Activated CD4-positive, alpha-beta T cell treated with anti-CD3 and anti-CD28 coated beads, Interleukin-2, amount 10 ng/mL, durations not matched to agents 7 days and 5 days (primary cell): ENCODE measurements around the gene GIMAP2. TPM values are rescaled to one million over a fixed set of nuclear protein-coding genes. Genes with fewer than 3 reads are reported as not detected.
"Not testable (repeated sequence)": the region's sequence is repeated elsewhere in the genome, so short reads cannot be mapped to it uniquely, and the experiment has no call there.

Source experiments
- CTCF ChIA-PET: fragments of 350-600 bp; sonication (Branson Sonifier 250); formaldehyde crosslinking; loops from one replicate; lab custom pipeline; 2021; ENCODE audit warnings: antibody characterized with exemption; lab: Charles Lee
- POLR2A ChIA-PET: fragments of 350-600 bp; sonication (Branson Sonifier 250); formaldehyde crosslinking; loops from one replicate; lab custom pipeline; 2021; ENCODE audit warnings: antibody characterized with exemption; lab: Charles Lee
- DNase-seq: peaks from one replicate; pipeline ENCODE4 v3.0.0-alpha.2; 2020
- H3K27ac Mint-ChIP-seq: one replicate; pipeline ENCODE4 v1.8.0; 2021; ENCODE audit warnings: mild to moderate bottlenecking, moderate library complexity, mixed read lengths
- H3K27me3 Mint-ChIP-seq: one replicate; pipeline ENCODE4 v1.8.0; 2021; ENCODE audit warnings: mixed read lengths
- H3K36me3 Mint-ChIP-seq: one replicate; pipeline ENCODE4 v1.8.0; 2021; ENCODE audit warnings: low read depth, mixed read lengths
- H3K4me1 Mint-ChIP-seq: one replicate; pipeline ENCODE4 v1.8.0; 2021; ENCODE audit warnings: mixed read lengths
- H3K4me3 Mint-ChIP-seq: one replicate; pipeline ENCODE4 v1.8.0; 2021; ENCODE audit warnings: mild to moderate bottlenecking, moderate library complexity, mixed read lengths
- H3K9me3 Mint-ChIP-seq: one replicate; pipeline ENCODE4 v1.8.0; 2021; ENCODE audit warnings: mixed read lengths
- total RNA-seq, 2 experiments: library from RNA; stranded (reverse); gene quantifications; one replicate each; pipeline ENCODE4 v1.2.3, GENCODE V29; 2021

Gene GIMAP2
- total RNA-seq, 2 experiments from 2014 or later = 97.7 to 102 TPM

DNA sequence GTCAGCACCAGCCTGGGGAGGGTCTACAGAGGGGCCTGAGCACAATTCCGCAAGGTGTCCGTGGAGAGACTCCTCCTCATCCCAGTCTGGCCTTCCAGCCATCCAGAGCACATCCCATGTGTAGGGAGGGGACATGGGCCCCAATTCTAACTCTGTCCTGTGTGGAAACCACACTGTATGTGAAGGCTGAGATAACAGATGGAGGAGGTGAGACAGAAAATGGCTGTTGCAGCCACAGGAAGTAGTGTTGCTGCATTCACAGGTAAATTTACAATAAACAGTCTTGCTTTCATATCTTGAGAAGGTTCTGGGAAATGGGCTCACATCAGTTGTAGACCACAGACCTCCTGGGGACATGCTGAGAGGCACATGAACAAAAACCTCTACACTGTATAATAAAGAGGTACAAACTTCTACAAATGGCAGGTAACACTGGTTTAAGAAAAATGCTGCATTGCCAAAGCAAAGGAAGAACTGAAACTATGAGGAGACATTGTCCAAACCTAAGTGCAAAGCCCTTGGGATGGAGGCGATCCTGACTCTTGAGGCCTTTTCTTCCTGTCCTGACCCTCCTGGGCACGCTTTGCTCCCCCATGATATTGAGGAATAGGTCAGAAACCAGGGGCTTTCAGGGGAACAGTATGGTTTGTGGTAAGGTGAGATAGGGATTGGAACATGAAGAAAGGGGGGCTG, 21.6 kb upstream of the GIMAP2 start:
- POLR2A ChIA-PET = no interaction called here
- peak overlapping the region; percentile 21 for H3K4me3 Mint-ChIP-seq
- peaks cover 75% of the 10 kb centered on the region for H3K36me3 Mint-ChIP-seq

DNA sequence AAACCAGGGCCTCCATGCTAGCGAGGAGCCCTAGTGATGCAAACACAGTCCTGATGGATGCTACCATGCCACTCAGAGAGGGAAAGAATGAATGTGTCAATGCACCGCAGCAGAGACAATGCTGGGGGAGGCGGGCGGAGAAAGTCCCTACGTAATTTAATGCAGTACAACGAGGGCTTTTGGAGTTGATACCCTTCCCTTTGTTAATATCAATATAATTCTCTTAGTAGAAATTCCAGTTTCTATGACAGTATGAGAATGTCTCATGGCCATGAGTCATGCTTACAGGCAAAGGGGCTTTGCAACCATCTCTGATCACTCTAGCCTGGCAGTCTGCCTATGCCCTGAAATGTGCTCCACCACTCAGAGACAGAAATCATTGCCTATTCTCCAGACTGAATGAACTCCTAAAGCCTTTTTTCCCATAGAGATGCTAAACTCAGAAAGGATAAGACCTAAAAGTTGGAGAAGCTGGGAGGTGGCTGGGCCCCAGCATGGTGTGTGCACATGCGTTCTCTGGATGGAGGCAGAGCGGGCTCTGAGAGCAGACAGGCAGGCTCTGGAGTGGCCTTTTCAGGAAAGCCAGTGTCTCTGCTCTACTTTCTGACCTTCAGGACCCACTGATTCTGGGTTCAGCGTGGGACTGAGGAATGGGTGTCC, 20.3 kb upstream of the GIMAP2 start:
- ChIA-PET POLR2A (interaction anchor here (1.0 kb wide), 1 partner anchor 213 kb away, joined by 3 read pairs; no protein-coding TSS in a partner anchor), CTCF (interaction anchor here (0.7 to 2.1 kb wide), 3 partner anchors 51 to 216 kb away, joined by 3 to 7 read pairs (median 3); partner anchors contain the start of gene GIMAP1)
- Mint-ChIP-seq H3K4me1 (peaks cover 87% of the 10 kb centered on the region), H3K36me3 (peaks cover 72% of the 10 kb centered on the region), H3K27ac (peak overlapping the region; percentile 97), H3K27me3 (no peaks in the 10 kb centered on the region), H3K4me3 (peak overlapping the region; percentile 12), H3K9me3 (peaks cover 28% of the 10 kb centered on the region)
- DNase-seq = no peak

More for the DNA sequence above, 21.6 kb upstream of the GIMAP2 start:
- DNase-seq = peak; percentile 74
- Mint-ChIP-seq H3K27me3 (no peaks in the 10 kb centered on the region), H3K9me3 (peaks cover 28% of the 10 kb centered on the region), H3K27ac (peak overlapping the region; percentile 97), H3K4me1 (peaks cover 85% of the 10 kb centered on the region)
- CTCF ChIA-PET = interaction anchor here (0.7 kb wide), 1 partner anchor 71 kb away, joined by 4 read pairs; no protein-coding TSS in a partner anchor

- peaks cover 27% of the 10 kb centered on the region for H3K9me3 Mint-ChIP-seq
- peaks cover 69% of the 10 kb centered on the region for H3K36me3 Mint-ChIP-seq
- no peak for DNase-seq
- no peaks in the 10 kb centered on the region for H3K27me3 Mint-ChIP-seq
- POLR2A ChIA-PET = interaction anchor here (1.0 kb wide), 1 partner anchor 214 kb away, joined by 3 read pairs; no protein-coding TSS in a partner anchor
- CTCF ChIA-PET = interaction anchor here (0.7 to 2.1 kb wide), 3 partner anchors 50 to 217 kb away, joined by 3 to 7 read pairs (median 3); partner anchors contain the start of gene GIMAP1
- peak overlapping the region; percentile 97 for H3K27ac Mint-ChIP-seq
- H3K4me1 Mint-ChIP-seq = peaks cover 87% of the 10 kb centered on the region
- peak overlapping the region; percentile 12 for H3K4me3 Mint-ChIP-seq
Observed at GRCh38 chr7:150665896-150666295, 19.6 kb upstream of the GIMAP2 start.

DNA sequence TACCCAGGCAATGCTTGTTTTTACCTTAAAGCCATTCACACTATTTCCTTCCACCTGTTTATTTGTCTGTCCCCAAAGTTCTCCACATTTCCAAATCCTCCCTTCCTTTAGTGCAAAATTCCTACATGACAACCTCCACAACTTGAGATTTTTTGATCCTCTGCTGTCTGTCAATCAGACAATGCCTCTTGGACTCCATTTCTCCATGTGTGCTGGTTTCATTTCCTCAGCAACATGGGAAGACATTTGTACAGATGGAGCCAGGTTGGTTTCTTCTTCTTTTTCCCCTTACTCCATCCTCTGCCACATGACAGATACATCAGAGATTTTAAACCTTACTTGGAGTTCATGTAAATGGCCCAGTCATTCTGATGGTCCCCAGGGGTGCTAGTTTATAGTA, 19.1 kb upstream of the GIMAP2 start:
- Mint-ChIP-seq H3K27ac (peak overlapping the region; percentile 97), H3K36me3 (peaks cover 69% of the 10 kb centered on the region), H3K27me3 (no peaks in the 10 kb centered on the region), H3K4me1 (peaks cover 87% of the 10 kb centered on the region), H3K4me3 (no peak overlapping the region), H3K9me3 (peaks cover 30% of the 10 kb centered on the region)
- DNase-seq = no peak
- POLR2A ChIA-PET = interaction anchor here (1.0 kb wide), 1 partner anchor 214 kb away, joined by 3 read pairs; no protein-coding TSS in a partner anchor
- CTCF ChIA-PET = interaction anchor here (0.6 to 2.2 kb wide), 6 partner anchors 9 to 295 kb away, joined by 3 to 7 read pairs (median 3); partner anchors contain the start of gene GIMAP1

GRCh38 chr7:150668472-150668911, 17.0 kb upstream of the GIMAP2 start:
- peaks cover 86% of the 10 kb centered on the region for H3K4me1 Mint-ChIP-seq
- no peaks in the 10 kb centered on the region for H3K27me3 Mint-ChIP-seq
- POLR2A ChIA-PET = interaction anchor here (0.7 to 1.5 kb wide), 7 partner anchors 37 to 217 kb away, joined by 3 to 5 read pairs (median 3); partner anchors contain the start of genes GIMAP1, GIMAP5, GIMAP6 and GIMAP7
- CTCF ChIA-PET = interaction anchor here (0.8 to 2.2 kb wide), 9 partner anchors 8 to 219 kb away, joined by 3 to 5 read pairs (median 3); partner anchors contain the start of gene GIMAP1
- peak; percentile 75 for DNase-seq
- H3K9me3 Mint-ChIP-seq = peaks cover 36% of the 10 kb centered on the region
- peak overlapping the region; percentile 62 for H3K4me3 Mint-ChIP-seq
- peak overlapping the region; percentile 97 for H3K27ac Mint-ChIP-seq
- H3K36me3 Mint-ChIP-seq = peaks cover 72% of the 10 kb centered on the region

GRCh38 chr7:150668977-150669376, 16.5 kb upstream of the GIMAP2 start:
- Mint-ChIP-seq H3K4me1 (peaks cover 84% of the 10 kb centered on the region), H3K4me3 (peak overlapping the region; percentile 62), H3K36me3 (peaks cover 69% of the 10 kb centered on the region), H3K27me3 (no peaks in the 10 kb centered on the region), H3K9me3 (peaks cover 36% of the 10 kb centered on the region), H3K27ac (peak overlapping the region; percentile 97)
- ChIA-PET POLR2A (interaction anchor here (0.8 to 1.5 kb wide), 4 partner anchors 37 to 217 kb away, joined by 3 to 5 read pairs (median 4); partner anchors contain the start of genes GIMAP5 and GIMAP6), CTCF (interaction anchor here (0.9 kb wide), 1 partner anchor 23 kb away, joined by 5 read pairs; no protein-coding TSS in a partner anchor)
- DNase-seq = no peak

DNA sequence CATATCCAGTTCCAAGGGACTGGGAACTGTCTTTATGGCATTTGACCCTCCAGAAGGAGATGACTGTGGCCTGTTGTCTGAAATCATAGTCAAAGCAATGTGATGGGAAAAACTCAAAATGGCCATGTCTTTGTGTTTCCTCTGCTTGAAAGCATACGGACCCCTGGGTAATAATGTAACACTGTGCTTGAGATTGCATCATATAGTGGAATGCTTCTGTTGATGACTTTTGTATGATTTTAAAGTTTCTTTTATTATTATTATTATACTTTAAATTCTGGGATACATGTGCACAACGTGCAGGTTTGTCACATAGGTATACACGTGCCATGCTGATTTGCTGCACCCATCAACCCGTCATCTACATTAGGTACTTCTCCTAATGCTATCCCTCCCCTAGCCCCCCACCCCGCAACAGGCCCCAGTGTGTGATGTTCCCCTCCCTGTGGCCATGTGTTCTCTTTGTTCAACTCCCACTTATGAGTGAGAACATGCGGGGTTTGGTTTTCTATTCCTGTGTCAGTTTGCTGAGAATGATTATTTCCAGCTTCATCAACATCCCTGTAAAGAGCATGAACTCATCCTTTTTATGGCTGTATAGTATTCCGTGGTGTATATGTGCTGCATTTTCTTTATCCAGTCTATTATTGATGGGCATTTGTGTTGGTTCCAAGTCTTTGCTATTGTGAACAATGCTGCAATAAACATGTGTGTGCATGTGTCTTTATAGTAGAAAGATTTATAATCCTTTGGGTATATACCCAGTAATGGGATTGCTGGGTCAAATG, 13.5 kb upstream of the GIMAP2 start:
- Mint-ChIP-seq H3K4me1 (peaks cover 80% of the 10 kb centered on the region), H3K9me3 (peaks cover 36% of the 10 kb centered on the region), H3K36me3 (peaks cover 49% of the 10 kb centered on the region), H3K27ac (peak overlapping the region; percentile 14)
- DNase-seq, H3K4me3 Mint-ChIP-seq, POLR2A ChIA-PET, H3K27me3 Mint-ChIP-seq: not testable (repeated sequence)
- CTCF ChIA-PET = interaction anchor here (0.9 kb wide), 1 partner anchor 43 kb away, joined by 4 read pairs; no protein-coding TSS in a partner anchor

- Mint-ChIP-seq H3K9me3 (peaks cover 35% of the 10 kb centered on the region), H3K4me1 (peaks cover 83% of the 10 kb centered on the region), H3K27ac (peak overlapping the region; percentile 96), H3K36me3 (peaks cover 60% of the 10 kb centered on the region), H3K4me3 (peak overlapping the region; percentile 20), H3K27me3 (no peaks in the 10 kb centered on the region)
- no peak for DNase-seq
- ChIA-PET POLR2A (interaction anchor here (0.6 kb wide), 1 partner anchor 172 kb away, joined by 3 read pairs; no protein-coding TSS in a partner anchor), CTCF (interaction anchor here (0.6 kb wide), 1 partner anchor 191 kb away, joined by 3 read pairs; no protein-coding TSS in a partner anchor)
Observed at GRCh38 chr7:150675714-150676113, 9.8 kb upstream of the GIMAP2 start.

DNA sequence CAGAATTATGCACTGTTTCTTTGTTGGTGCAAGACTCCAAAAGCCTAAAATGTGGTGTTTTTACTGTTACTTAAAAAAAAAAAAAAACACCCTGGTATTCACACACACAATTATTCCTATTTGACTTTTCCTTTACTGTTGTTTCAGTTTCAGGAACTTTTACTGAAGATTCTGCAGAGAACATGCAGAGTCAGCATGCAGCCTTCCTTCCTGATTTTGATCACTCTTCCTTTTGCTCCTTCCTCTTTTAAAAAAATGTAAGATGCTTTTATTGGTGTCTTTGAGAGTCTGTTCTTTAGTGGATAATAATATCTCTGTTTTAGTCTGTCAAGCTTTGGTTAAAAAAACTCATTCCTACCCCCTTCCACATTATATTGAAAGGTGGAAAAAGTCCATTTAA, 9.2 kb upstream of the GIMAP2 start:
- CTCF ChIA-PET = interaction anchor here (0.7 kb wide), 1 partner anchor 8 kb away, joined by 3 read pairs; no protein-coding TSS in a partner anchor
- H3K4me3 Mint-ChIP-seq = peak overlapping the region; percentile 69

GRCh38 chr7:150676854-150677253, 8.7 kb upstream of the GIMAP2 start:
- Mint-ChIP-seq H3K9me3 (peaks cover 32% of the 10 kb centered on the region), H3K27ac (peak overlapping the region; percentile 96), H3K4me3 (peak overlapping the region; percentile 69), H3K4me1 (peaks cover 81% of the 10 kb centered on the region), H3K36me3 (peaks cover 61% of the 10 kb centered on the region)
- H3K27me3 Mint-ChIP-seq = not testable (repeated sequence)
- peak; percentile 68 for DNase-seq
- POLR2A ChIA-PET = interaction anchor here (1.5 kb wide), 1 partner anchor 9 kb away, joined by 3 read pairs; the partner anchor contains the start of gene GIMAP2
- CTCF ChIA-PET = interaction anchor here (0.7 kb wide), 1 partner anchor 9 kb away, joined by 3 read pairs; no protein-coding TSS in a partner anchor

More for the DNA sequence above, 9.2 kb upstream of the GIMAP2 start:
- DNase-seq, H3K27me3 Mint-ChIP-seq: not testable (repeated sequence)
- Mint-ChIP-seq H3K4me1 (peaks cover 83% of the 10 kb centered on the region), H3K9me3 (peaks cover 33% of the 10 kb centered on the region), H3K27ac (peak overlapping the region; percentile 96), H3K36me3 (peaks cover 60% of the 10 kb centered on the region)
- POLR2A ChIA-PET = interaction anchor here (1.5 kb wide), 1 partner anchor 9 kb away, joined by 3 read pairs; the partner anchor contains the start of gene GIMAP2

GRCh38 chr7:150678601-150679000, 6.9 kb upstream of the GIMAP2 start:
- H3K9me3 Mint-ChIP-seq = peaks cover 29% of the 10 kb centered on the region
- H3K4me3 Mint-ChIP-seq = peak overlapping the region; percentile 57
- DNase-seq, H3K27me3 Mint-ChIP-seq: not testable (repeated sequence)
- POLR2A ChIA-PET = interaction anchor here (0.6 kb wide), 1 partner anchor 37 kb away, joined by 3 read pairs; no protein-coding TSS in a partner anchor
- peak overlapping the region; percentile 96 for H3K27ac Mint-ChIP-seq
- peaks cover 64% of the 10 kb centered on the region for H3K36me3 Mint-ChIP-seq
- H3K4me1 Mint-ChIP-seq = peaks cover 84% of the 10 kb centered on the region
- CTCF ChIA-PET = interaction anchor here (0.8 to 1.3 kb wide), 4 partner anchors 9 to 37 kb away, joined by 3 to 4 read pairs (median 3); partner anchors contain the start of gene GIMAP1
